M059J (cell line): ENCODE measurements around the gene ARID4A. TPM values are rescaled to one million over a fixed set of nuclear protein-coding genes. Genes with fewer than 3 reads are reported as not detected.
"Not testable (repeated sequence)": the region's sequence is repeated elsewhere in the genome, so short reads cannot be mapped to it uniquely, and the experiment has no call there.

Experiments used
- DNase-seq: peaks from one replicate; pipeline ENCODE4 v3.0.0-alpha.2; 2012; ENCODE audit warnings: low read depth
- total RNA-seq: library from RNA; depleted of rRNA; stranded (reverse); fragments of >200 nt; shearing (Covaris generic); gene quantifications from 2 replicates; pipeline ENCODE4 v1.2.3, GENCODE V29; 2014

Gene ARID4A
- total RNA-seq, 1 experiment from 2014 or later: 3.9 TPM

DNA sequence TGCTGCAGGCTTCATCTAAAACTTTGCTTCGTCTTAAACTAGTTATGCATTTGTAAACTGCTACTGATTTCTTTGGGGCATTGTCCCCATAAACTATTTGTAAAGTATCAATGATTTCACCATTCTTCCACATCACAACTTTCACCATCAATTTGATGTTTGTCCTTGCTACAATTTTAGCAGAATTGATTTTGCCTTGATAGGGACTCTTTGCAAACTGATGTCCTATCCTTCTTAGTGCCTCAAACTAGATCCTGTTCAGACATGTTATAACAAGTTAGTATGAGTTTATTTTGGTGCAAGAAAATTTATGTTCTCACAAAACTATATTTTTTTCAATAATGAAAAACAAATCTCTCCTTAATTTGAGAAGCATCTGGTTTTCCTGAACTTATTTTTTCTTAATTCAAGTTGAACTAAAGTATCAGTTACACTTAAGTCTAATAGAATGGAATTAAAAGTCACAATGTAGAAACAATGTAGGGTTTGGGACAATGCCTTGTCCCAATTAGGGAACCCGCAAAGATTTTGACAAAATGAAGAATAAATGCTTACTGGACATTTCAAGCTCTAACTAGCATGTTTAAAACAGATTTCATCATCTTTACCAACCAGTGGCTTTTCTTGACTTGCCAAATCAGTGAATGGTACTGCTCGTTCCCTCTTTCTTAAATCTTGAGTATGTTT, 10.1 kb upstream of the ARID4A start:
- DNase-seq: no peak

- no peak for DNase-seq
These were observed 6.7 kb upstream of the ARID4A start for GRCh38 chr14:58291646-58292045.

DNA sequence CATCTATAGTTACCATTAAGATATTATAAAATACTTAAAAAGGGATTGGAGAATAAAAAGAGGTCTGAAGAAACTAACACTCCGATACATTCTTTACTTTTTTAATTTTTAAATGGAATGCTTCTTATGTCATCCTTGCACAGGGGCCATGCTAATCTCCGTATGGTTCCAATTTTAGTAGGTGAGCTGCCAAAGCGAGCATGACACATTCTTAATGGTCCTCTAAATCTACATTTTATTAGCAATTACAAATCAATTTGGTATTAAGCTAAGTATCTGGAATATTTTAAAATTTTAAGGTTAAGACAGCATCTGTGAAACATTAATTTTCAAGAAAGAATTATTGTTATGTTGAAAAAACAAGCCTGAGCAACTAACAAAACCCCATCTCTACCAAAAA, 6.2 kb upstream of the ARID4A start:
- DNase-seq: no peak

GRCh38 chr14:58294201-58294600, 4.2 kb upstream of the ARID4A start:
- DNase-seq: no peak

- peak; percentile 31 for DNase-seq
These were observed 1.6 kb upstream of the ARID4A start for GRCh38 chr14:58296726-58297125.

DNA sequence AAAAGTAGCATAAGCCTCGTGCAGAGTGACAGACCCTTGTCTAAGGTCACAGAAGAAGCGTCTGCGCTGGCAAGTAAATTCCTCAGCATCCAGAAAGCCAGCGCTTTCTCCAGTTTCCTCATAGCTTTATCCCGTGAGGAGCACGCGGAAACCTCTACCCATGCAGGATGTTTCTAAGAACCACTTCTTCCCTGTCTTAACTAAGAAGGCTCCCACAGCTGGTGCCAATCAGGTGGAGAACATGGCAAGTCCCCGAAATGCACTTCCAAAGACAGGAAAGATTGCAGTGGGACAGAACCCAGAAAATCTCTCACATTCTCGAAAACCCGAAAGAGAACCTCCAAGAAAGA, 968 bp upstream of the ARID4A start:
- no peak for DNase-seq

- DNase-seq: peak; percentile 100
These were observed 436 bp upstream of the ARID4A start for GRCh38 chr14:58297762-58298476.

DNA sequence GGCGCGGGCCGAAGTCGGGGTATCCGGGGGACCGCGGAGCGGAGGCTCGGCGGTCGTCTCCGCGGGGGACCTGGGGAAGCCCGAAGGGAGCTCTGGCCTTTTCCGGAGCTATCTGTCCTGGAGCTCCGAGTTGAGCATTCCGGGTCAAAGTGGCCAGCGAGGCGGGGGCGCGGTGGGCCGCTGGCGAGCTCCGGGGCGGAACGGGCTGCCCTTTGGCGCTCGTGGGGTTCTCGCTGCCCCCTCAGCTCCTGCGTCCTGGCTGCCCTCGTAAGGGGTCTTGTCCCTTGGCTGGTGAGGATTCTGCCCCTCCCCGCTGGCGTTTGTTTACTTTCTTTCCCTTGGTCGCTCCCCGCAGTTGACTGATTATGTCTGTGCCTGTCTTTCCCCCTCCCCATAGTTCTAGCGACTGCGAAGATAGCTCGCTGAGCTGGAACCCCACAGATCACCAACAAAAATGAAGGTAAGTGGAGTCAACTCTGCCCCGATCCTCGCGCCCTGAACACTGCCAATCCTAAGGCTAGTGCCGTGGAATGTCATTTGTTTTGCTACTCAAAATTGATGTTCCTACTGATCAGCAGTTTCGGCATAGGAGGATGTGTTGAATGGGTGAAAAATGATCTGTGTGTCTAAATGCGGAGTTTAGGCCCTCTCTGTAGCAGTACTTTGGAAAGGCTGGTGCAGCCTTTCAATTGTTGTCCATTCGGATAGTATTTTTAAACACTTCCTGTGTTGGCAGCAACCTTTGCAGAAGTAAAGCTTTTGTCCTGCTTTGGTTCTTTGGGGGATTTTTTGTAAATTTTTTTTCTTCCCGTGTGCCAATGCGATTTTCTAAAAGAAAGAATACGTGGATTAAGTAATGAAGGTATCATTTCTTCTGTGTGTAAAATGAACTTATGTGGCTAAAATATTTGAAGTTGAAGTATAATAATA, 1.3 kb downstream of the ARID4A start:
- DNase-seq: peak; percentile 14

DNA sequence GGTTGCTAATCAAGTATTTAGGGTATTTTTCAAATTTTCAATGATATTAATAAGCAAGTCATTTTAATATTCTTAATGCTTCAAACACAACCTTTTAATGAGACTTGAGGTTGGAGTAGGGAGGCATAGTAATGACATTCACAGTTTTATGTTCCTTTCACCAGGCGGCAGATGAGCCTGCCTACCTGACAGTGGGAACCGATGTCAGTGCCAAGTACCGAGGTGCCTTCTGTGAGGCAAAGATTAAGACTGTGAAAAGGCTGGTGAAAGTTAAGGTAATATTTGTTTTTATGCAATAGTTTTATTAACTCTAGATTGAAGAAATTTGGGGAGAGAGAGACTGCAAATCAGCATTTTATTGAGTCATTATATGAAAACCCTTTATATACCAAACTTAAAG, 3.1 kb downstream of the ARID4A start:
- DNase-seq: no peak

DNA sequence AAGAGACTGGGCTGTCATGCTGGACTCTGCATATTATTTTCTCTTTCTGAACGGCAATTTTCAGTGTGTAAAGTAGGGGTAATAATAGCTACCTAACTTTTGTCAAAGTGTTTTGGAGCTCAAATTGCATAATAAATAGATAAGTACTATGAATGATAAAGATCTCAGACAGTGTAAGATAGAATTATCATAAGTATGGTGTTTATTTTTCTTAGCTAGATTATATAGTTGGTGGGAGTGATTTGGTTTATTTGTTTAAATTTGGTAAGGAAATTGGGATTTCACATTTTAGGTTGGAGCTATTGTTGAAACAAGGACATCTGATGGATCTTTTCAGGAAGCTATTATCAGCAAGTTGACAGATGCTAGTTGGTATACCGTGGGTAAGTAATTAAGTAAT, 7.4 kb downstream of the ARID4A start:
- no peak for DNase-seq

DNA sequence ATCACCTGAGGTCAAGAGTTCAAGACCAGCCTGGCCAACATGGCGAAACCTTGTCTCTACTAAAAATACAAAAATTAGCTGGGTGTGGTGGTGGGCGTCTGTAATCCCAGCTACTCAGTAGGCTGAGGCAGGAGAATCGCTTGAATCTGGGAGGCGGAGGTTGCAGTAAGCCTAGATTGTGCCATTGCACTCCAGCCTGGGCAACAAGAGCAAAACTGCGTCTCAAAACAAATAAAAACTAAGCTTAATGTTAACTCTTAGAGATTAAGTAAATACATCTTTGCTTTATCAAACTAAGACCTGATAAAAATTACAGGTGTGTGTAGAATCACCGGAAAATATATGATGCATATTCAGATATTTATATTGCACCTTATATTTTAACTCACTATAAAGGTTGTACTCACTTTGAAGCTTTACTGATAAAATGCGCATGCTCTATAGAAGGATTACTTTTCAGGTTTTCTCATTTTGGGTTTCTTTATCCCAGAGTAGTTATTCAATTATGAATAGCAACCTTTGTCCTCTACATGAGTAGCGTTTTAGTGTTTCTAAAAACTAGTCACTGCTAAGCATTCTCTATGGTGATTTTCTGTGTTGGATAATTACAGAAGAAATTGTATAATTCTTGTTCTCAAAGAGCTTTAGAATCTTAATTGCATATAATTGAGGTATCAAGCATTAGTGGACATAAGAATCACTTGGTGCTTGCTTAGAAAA, 9.4 kb downstream of the ARID4A start:
- no peak for DNase-seq

GRCh38 chr14:58309086-58309485, 10.7 kb downstream of the ARID4A start:
- no peak for DNase-seq

- no peak for DNase-seq
These were observed 15.3 kb downstream of the ARID4A start for GRCh38 chr14:58313699-58314098.

DNA sequence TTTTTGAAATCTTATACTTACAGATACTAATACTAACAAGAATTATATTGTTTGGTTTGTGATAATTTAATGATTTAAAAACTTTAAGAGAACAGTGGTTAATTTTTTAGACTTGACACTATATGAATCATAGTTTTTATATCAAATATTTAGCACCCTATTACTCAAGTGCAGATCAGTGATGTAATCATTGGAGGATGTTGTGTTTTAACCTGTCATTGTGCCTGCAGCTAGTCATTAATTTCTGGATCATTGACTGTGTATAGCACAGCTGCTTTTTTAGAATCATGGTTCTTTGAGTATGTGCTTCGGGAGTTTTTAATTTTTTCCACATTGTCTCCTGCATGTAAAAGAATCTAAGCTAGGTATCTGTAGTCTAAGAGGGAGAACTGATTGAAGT, 17.3 kb downstream of the ARID4A start:
- peak; percentile 12 for DNase-seq

DNA sequence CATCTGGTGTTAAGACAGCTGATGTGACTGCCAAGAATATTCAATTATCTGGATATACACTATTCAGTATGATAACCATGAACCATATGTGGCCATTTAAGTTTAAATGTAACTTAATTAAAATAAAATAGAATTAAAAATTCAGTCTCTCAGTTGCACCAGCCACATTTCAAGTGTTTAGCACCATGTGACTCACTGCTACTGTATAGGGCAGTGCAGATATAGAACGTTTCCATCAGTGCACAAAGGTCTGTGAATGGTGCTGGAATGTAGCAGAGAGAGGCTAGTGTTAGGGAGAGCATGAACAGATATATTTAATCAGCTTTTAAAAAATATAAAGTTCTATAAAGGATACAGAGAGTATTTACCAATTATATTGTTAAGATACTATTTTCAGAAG, 28.7 kb downstream of the ARID4A start:
- DNase-seq: no peak

DNA sequence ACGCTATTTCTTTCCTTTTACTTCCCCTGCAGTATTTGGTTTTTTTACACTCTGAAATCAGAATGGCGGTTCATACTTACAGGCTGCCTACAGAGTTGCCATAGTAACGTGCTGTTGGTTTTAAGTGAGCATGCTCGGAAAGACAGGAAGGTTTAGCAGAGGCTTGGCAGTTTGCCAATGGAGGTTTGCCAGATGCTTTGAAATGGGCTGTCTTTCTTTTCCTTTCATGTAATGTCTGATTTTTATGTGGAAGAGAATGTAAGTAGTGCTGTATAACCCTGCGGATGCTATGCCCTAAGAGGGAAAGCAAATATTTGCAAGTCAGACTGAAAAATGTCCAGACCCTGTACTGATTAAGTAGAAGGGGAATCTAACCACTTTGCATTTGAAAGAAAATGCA, 32.8 kb downstream of the ARID4A start:
- peak; percentile 89 for DNase-seq

DNA sequence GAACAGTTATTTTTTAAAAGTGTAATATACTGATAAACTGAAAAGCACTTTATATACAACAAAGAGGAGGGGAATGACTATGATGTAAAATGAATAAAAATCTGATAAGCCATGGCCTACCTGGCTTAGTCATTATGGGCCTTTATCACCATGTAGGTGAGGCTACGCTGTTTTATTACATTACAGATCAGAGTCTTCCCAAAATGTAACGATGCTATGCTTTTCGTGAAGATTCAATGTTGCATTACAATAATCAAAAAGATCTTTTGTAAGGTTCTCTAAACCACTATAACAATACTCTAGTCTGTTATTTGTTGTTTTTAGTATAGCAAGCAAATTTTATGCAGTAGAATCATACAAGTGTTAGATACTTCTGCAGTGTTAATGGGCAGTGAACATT, 34.2 kb downstream of the ARID4A start:
- no peak for DNase-seq

DNA sequence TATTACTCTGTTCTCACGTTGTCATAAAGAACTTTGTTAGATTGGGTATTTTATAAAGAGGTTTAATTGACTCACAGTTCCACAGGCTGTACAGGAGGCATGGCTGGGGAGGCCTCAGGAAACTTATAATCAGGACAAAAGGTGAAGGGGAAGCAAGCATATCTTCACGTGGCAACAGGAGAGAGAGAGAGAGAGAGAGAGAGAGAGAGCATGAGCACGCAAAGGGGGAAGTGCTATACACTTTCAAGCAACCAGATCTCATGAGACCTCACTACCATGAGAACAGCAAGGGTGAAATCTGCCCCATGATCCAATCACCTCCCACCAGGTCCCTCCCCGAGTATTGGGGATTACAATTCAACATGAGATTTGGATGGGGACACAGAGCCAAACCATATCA, 41.3 kb downstream of the ARID4A start:
- DNase-seq: not testable (repeated sequence)

DNA sequence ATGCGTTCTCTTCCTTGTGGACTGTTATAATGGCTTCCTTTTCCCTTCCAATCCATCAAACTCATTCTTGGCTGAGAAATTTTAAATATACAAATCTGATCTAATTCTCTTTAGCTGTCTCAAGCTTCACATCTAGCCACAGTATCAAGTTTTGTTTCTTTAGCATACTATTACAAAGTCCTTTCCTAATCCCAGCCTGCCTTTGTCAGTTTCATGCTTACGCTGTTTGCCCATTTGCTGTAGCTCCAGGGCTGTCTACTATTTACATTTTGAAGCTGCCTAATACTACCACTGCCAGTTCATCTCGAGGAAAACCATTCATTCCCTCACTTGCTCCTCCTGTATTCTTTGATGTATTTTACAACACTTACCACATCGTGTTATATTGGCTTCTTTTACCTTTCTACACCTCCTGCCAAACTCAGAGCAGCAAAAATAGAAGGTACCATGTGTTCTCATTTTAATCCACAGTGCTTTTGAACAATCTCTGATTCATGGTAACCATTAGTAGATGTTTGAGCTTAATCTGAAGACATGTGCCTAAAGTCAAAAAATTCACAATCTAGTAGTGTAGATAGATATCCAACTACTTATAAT, 42.9 kb downstream of the ARID4A start:
- DNase-seq: no peak

DNA sequence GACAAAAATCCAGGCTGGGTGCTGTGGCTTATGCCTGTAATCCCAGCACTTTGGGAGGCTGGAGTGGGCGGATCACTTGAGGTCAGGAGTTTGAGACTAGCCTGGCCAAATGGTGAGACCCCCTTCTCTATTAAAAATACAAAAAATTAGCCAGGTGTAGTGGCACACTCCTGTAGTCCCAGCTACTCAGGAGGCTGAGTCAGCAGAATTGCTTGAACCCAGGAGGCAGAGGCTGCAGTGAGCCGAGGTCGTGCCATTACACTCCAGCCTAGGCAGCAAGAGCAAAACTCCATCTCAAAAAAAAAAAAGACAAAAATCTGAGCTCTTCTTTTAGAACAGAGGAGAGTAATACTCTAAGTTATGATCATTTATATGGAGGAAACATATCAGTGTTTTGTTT, 45.2 kb downstream of the ARID4A start:
- DNase-seq: not testable (repeated sequence)

DNA sequence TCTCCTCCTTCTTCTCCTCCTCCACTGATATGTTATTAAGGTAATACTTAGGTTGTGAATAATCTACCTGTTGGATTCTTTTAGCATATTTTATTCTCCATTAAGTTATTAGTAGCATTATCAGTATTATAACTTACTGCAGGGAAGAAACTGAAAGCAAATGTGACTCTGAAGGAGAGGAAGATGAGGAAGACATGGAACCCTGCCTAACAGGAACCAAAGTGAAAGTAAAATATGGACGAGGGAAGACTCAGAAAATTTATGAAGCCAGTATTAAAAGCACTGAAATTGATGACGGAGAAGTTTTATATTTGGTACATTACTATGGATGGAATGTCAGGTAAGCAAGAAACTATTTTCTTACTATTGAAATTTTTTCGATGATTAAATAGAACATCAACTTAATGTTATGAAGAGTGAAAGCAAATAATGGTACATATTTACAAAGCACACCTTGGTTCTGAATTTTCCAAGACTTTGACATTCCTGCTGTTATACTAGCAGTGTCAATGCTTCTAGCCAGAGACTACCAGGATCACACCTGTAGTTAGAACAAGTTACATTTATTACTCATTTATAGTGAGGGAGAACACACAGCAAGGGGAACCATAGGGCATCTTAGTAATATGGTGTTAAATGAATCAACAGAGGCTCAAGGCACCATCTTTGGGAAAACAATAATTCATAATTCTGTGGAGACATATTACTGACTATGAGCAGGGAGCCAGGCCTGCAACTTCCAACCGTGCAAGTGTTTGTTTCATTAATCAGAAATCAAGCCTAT, 55.4 kb downstream of the ARID4A start:
- no peak for DNase-seq
